Measurements from ENCODE around the gene TSPEAR.

Gene TSPEAR

GRCh38 chr21:44572959-44573583, 138.3 kb downstream of the TSPEAR start:
- TF ChIP-seq POLR2AphosphoS5 (IDR thresholded peaks at IDR 0.05; ENCODE audit: low read depth, low read length) (no peak), FOXP2 (optimal IDR thresholded peaks at IDR 0.05; ENCODE audit: borderline replicate concordance, extremely low read depth, extremely low read length, insufficient read depth) (no peak), TAF1 (IDR thresholded peaks at IDR 0.05; ENCODE audit: borderline replicate concordance, insufficient read depth, low read length) (no peak), SIN3A (IDR thresholded peaks at IDR 0.05; ENCODE audit: borderline replicate concordance, insufficient read depth, low read length) (no peak), REST (IDR thresholded peaks at IDR 0.05; ENCODE audit: insufficient read depth in 1 of 2, low read depth in 2 of 2, low read length in 2 of 2) (no peak)

GRCh38 chr21:44571844-44572782, 139.3 kb downstream of the TSPEAR start:
- TF ChIP-seq REST (IDR thresholded peaks at IDR 0.05; ENCODE audit: insufficient read depth in 1 of 2, low read depth in 2 of 2, low read length in 2 of 2) (no peak), SIN3A (IDR thresholded peaks at IDR 0.05; ENCODE audit: borderline replicate concordance, insufficient read depth, low read length) (no peak), TAF1 (IDR thresholded peaks at IDR 0.05; ENCODE audit: borderline replicate concordance, insufficient read depth, low read length) (no peak), FOXP2 (optimal IDR thresholded peaks at IDR 0.05; ENCODE audit: borderline replicate concordance, extremely low read depth, extremely low read length, insufficient read depth) (no peak), POLR2AphosphoS5 (IDR thresholded peaks at IDR 0.05; ENCODE audit: low read depth, low read length) (no peak)

- no peak for TF ChIP-seq FOXP2 (optimal IDR thresholded peaks at IDR 0.05; ENCODE audit: borderline replicate concordance, extremely low read depth, extremely low read length, insufficient read depth)
- no peak for TF ChIP-seq SIN3A (IDR thresholded peaks at IDR 0.05; ENCODE audit: borderline replicate concordance, insufficient read depth, low read length)
- no peak for TF ChIP-seq POLR2AphosphoS5 (IDR thresholded peaks at IDR 0.05; ENCODE audit: low read depth, low read length)
- no peak for TF ChIP-seq REST (IDR thresholded peaks at IDR 0.05; ENCODE audit: insufficient read depth in 1 of 2, low read depth in 2 of 2, low read length in 2 of 2)
- no peak for TF ChIP-seq TAF1 (IDR thresholded peaks at IDR 0.05; ENCODE audit: borderline replicate concordance, insufficient read depth, low read length)
Measured at GRCh38 chr21:44571296-44571695, 140.1 kb downstream of the TSPEAR start.

GRCh38 chr21:44569861-44570517, 141.4 kb downstream of the TSPEAR start:
- TF ChIP-seq REST (IDR thresholded peaks at IDR 0.05; ENCODE audit: insufficient read depth in 1 of 2, low read depth in 2 of 2, low read length in 2 of 2) (no peak), TAF1 (IDR thresholded peaks at IDR 0.05; ENCODE audit: borderline replicate concordance, insufficient read depth, low read length) (no peak), FOXP2 (optimal IDR thresholded peaks at IDR 0.05; ENCODE audit: borderline replicate concordance, extremely low read depth, extremely low read length, insufficient read depth) (no peak), POLR2AphosphoS5 (IDR thresholded peaks at IDR 0.05; ENCODE audit: low read depth, low read length) (no peak), SIN3A (IDR thresholded peaks at IDR 0.05; ENCODE audit: borderline replicate concordance, insufficient read depth, low read length) (no peak)

Data from PFSK-1 (cell line).